H1 (cell line): ENCODE results near the gene DRAXIN. TPM values are rescaled to one million over a fixed set of nuclear protein-coding genes. Genes with fewer than 3 reads are reported as not detected.

ENCODE experiments used
- CTCF ChIA-PET: fragments of 300-600 bp; sonication (Branson Sonifier 250); formaldehyde crosslinking; loops from one replicate; lab custom pipeline; 2021; ENCODE audit not compliant: partially characterized antibody; lab: Charles Lee
- POLR2A ChIA-PET: fragments of 300-600 bp; sonication (Branson Sonifier 250); formaldehyde crosslinking; loops from one replicate; lab custom pipeline; 2021; ENCODE audit warnings: inconsistent platforms; ENCODE audit not compliant: partially characterized antibody; lab: Charles Lee
- DNase-seq, 2 experiments: peaks; one replicate each; pipeline versions ENCODE4 v3.0.0 to v3.0.0-alpha.2; 2010 to 2022; ENCODE audit warnings: low spot score in 2 of 2, low read depth in 1 of 2, mixed read lengths in 1 of 2
- FAIRE-seq: peaks from 2 replicates; lab custom pipeline; 2011; peaks lifted over from hg19 to GRCh38; lab: Jason Lieb, UNC
- H2AFZ ChIP-seq: 2 replicates; pipeline ENCODE4 v1.8.1; 2012; ENCODE audit warnings: low read length, inconsistent platforms
- H2AK5ac ChIP-seq: 2 replicates; pipeline ENCODE4 v1.6.1; 2013; ENCODE audit warnings: low read depth, low read length
- H2BK120ac ChIP-seq: replicated peaks from 2 replicates; pipeline ENCODE3; 2013; ENCODE audit warnings: low read depth, low read length, inconsistent platforms
- H2BK12ac ChIP-seq: 2 replicates; pipeline ENCODE4 v1.6.1; 2013; ENCODE audit warnings: low read depth, low read length
- H2BK15ac ChIP-seq: 2 replicates; pipeline ENCODE4 v1.6.1; 2013; ENCODE audit warnings: low read length
- H2BK20ac ChIP-seq: 2 replicates; pipeline ENCODE4 v1.6.1; 2013; ENCODE audit warnings: low read length
- H2BK5ac ChIP-seq: 2 replicates; pipeline ENCODE4 v1.6.1; 2013; ENCODE audit warnings: low read depth, low read length
- H3K14ac ChIP-seq: 2 replicates; pipeline ENCODE4 v1.6.1; 2013; ENCODE audit warnings: inconsistent platforms; ENCODE audit not compliant: insufficient read length
- H3K18ac ChIP-seq: 2 replicates; pipeline ENCODE4 v1.6.1; 2013; ENCODE audit warnings: low read length; ENCODE audit errors: extremely low read depth
- H3K23ac ChIP-seq: 2 replicates; pipeline ENCODE4 v1.6.1; 2013; ENCODE audit warnings: inconsistent platforms; ENCODE audit not compliant: insufficient read length
- H3K23me2 ChIP-seq: 2 replicates; pipeline ENCODE4 v1.6.1; 2013; ENCODE audit warnings: low read depth, low read length
- H3K27ac ChIP-seq: 2 replicates; pipeline ENCODE4 v1.6.1; 2011; ENCODE audit warnings: low read depth, low read length, inconsistent platforms
- H3K27me3 ChIP-seq, 4 experiments: replicated peaks in 1 of 4; 1 replicate in 1 of 4; 2 replicates in 3 of 4; pipeline versions ENCODE4 v1.6.1 to v1.8.1; 2011 to 2013; ENCODE audit warnings: low read length in 3 of 4, mild to moderate bottlenecking in 3 of 4, inconsistent platforms in 2 of 4, mixed read lengths in 2 of 4, moderate library complexity in 1 of 4; ENCODE audit not compliant: control insufficient read depth in 3 of 4, insufficient read depth in 3 of 4; ENCODE audit errors: extremely low read depth in 1 of 4
- H3K36me3 ChIP-seq, 4 experiments: 2 replicates each; pipeline versions ENCODE4 v1.6.1 to v1.8.1; 2011 to 2013; ENCODE audit warnings: mild to moderate bottlenecking in 4 of 4, low read length in 3 of 4, moderate library complexity in 2 of 4, control low read depth in 1 of 4, inconsistent platforms in 1 of 4; ENCODE audit not compliant: insufficient read depth in 4 of 4, control insufficient read depth in 2 of 4
- H3K4ac ChIP-seq: replicated peaks from 2 replicates; pipeline ENCODE3; 2013; ENCODE audit warnings: low read length, low read depth, mixed read lengths, inconsistent platforms; ENCODE audit not compliant: insufficient read length
- H3K4me1 ChIP-seq, 4 experiments: replicated peaks in 1 of 4; 1 replicate in 1 of 4; 2 replicates in 3 of 4; pipeline versions ENCODE4 v1.6.1 to v1.8.1; 2011 to 2013; ENCODE audit warnings: low read length in 3 of 4, inconsistent platforms in 2 of 4, mixed read lengths in 1 of 4; ENCODE audit not compliant: insufficient read depth in 4 of 4, control insufficient read depth in 3 of 4
- H3K4me2 ChIP-seq, 2 experiments: 2 replicates each; pipeline versions ENCODE4 v1.6.1 to v1.8.1; 2011 to 2013; ENCODE audit warnings: low read depth in 2 of 2, low read length in 2 of 2, control low read depth in 1 of 2, inconsistent platforms in 1 of 2, mild to moderate bottlenecking in 1 of 2; ENCODE audit not compliant: insufficient read depth in 1 of 2
- H3K4me3 ChIP-seq, 4 experiments: fragments of 200-600, 300-600 bp in 1 of 4; sonication (generic), shearing (Covaris generic), sonication (Bioruptor Twin) in 1 of 4; 2 replicates each; pipeline versions ENCODE4 v1.5.1 to v1.8.1; 2011 to 2016; ENCODE audit warnings: low read length in 4 of 4, low read depth in 3 of 4, control low read depth in 2 of 4, inconsistent platforms in 2 of 4, mild to moderate bottlenecking in 2 of 4, mixed read lengths in 1 of 4, moderate library complexity in 1 of 4; ENCODE audit not compliant: insufficient read depth in 2 of 4; ENCODE audit errors: extremely low read depth in 1 of 4
- H3K56ac ChIP-seq: replicated peaks from 2 replicates; pipeline ENCODE3; 2013; ENCODE audit warnings: low read depth, mild to moderate bottlenecking, mixed read lengths, low read length, inconsistent platforms; ENCODE audit not compliant: insufficient read length
- H3K79me1 ChIP-seq: 2 replicates; pipeline ENCODE4 v1.6.1; 2013; ENCODE audit warnings: low read depth, low read length, control low read depth
- H3K79me2 ChIP-seq, 2 experiments: 2 replicates each; pipeline versions ENCODE4 v1.6.1 to v1.8.1; 2012 to 2013; ENCODE audit warnings: low read length in 2 of 2, mild to moderate bottlenecking in 2 of 2, inconsistent platforms in 1 of 2; ENCODE audit not compliant: insufficient read depth in 2 of 2, control insufficient read depth in 1 of 2
- H3K9ac ChIP-seq, 4 experiments: replicated peaks in 1 of 4; 1 replicate in 1 of 4; 2 replicates in 3 of 4; pipeline versions ENCODE4 v1.6.1 to v1.8.1; 2011 to 2013; ENCODE audit warnings: low read depth in 3 of 4, low read length in 3 of 4, control low read depth in 2 of 4, mild to moderate bottlenecking in 2 of 4, moderate library complexity in 2 of 4, inconsistent platforms in 1 of 4; ENCODE audit errors: extremely low read depth in 1 of 4
- H3K9me3 ChIP-seq, 2 experiments: 2 replicates each; pipeline versions ENCODE4 v1.6.1 to v1.8.1; 2012 to 2013; ENCODE audit warnings: mild to moderate bottlenecking in 2 of 2, moderate library complexity in 2 of 2, control low read depth in 1 of 2, inconsistent platforms in 1 of 2, low read depth in 1 of 2, low read length in 1 of 2, mixed read lengths in 1 of 2; ENCODE audit not compliant: insufficient read depth in 2 of 2
- H4K20me1 ChIP-seq, 2 experiments: replicated peaks in 1 of 2; 2 replicates each; pipeline versions ENCODE3 to v1.8.1; 2011 to 2013; ENCODE audit warnings: inconsistent platforms in 2 of 2, low read length in 2 of 2, mild to moderate bottlenecking in 1 of 2; ENCODE audit not compliant: insufficient read depth in 2 of 2, control insufficient read depth in 1 of 2
- H4K5ac ChIP-seq: 2 replicates; pipeline ENCODE4 v1.6.1; 2013; ENCODE audit warnings: low read length, low read depth, mixed read lengths, inconsistent platforms; ENCODE audit not compliant: insufficient read length
- H4K8ac ChIP-seq: 2 replicates; pipeline ENCODE4 v1.8.0; 2013; ENCODE audit warnings: mild to moderate bottlenecking, moderate library complexity, low read length, inconsistent platforms; ENCODE audit not compliant: insufficient read depth; ENCODE audit errors: extremely low read depth
- H4K91ac ChIP-seq: replicated peaks from 2 replicates; pipeline ENCODE3; 2013; ENCODE audit warnings: low read length, mixed read lengths, inconsistent platforms; ENCODE audit not compliant: insufficient read length
- ATF2 ChIP-seq: IDR thresholded peaks from 2 replicates; pipeline ENCODE4 v1.6.1; 2012; ENCODE audit warnings: low read length, inconsistent platforms
- SIRT6 ChIP-seq: IDR thresholded peaks from one replicate; pipeline ENCODE4 v1.7.1; 2012; ENCODE audit warnings: low read length, inconsistent platforms
- WGBS, 2 experiments: shearing (Covaris generic) in 1 of 2; methylation state at CpG; one replicate each; pipeline versions ENCODE4 v1.1.6 to v1.1.7; 2013 to 2015; ENCODE audit warnings: low lambda C conversion rate in 2 of 2, mixed read lengths in 2 of 2, inconsistent platforms in 1 of 2, low coverage in 1 of 2, missing lambda C conversion rate in 1 of 2; ENCODE audit not compliant: insufficient replicate concordance in 2 of 2, insufficient coverage in 1 of 2, insufficient read length in 1 of 2; ENCODE audit errors: extremely low coverage in 1 of 2, missing lambda C conversion rate in 1 of 2; 5-methylcytosine and 5-hydroxymethylcytosine counted together
- polyA plus RNA-seq, 7 experiments: library from polyadenylated mRNA; depleted of rRNA in 3 of 7; stranded (reverse) in 5 of 7; unstranded in 2 of 7; fragments of >200 nt in 5 of 7; fragments of 200-250 nt in 2 of 7; gene quantifications; 1 replicate in 5 of 7; 2 replicates in 1 of 7; 4 replicates in 1 of 7; pipeline versions ENCODE4 v1.2.1 to v1.2.3, GENCODE V29; 2011 to 2013; ENCODE audit warnings: missing spikeins in 2 of 7, mixed read lengths in 2 of 7
- total RNA-seq: library from RNA; stranded (reverse); fragmentation: NEBNext Ultra II Directional; extraction: Animal tissue kit (Norgen Biotek cat#: 25700); gene quantifications from 2 replicates; pipeline ENCODE4 v1.2.1, GENCODE V29; 2021

DRAXIN gene
- total and polyA plus RNA-seq, 2 of the 8 experiments (the other 6 are each of a cell fraction or from before 2014, with no cell fraction given), result 4.6 to 17.6 TPM

- FAIRE-seq (no peak), DNase-seq (no peak)
- Histone ChIP-seq H4K8ac (no peak overlapping the region), H3K18ac (no peak overlapping the region), H2BK5ac (no peak overlapping the region), H3K56ac (no peak overlapping the region), H2BK12ac (no peak overlapping the region), H3K4ac (no peak overlapping the region), H2AFZ (no peak overlapping the region), H3K36me3 (peaks cover 43 to 88% (median 60%) of the 10 kb centered on the region in 4 experiments), H4K5ac (no peak overlapping the region), H3K79me1 (peaks cover 12% of the 10 kb centered on the region; the same call in 1 of the 2 replicates), H2BK15ac (no peak overlapping the region), H3K9ac (no peak overlapping the region), H3K27me3 (no peaks in the 10 kb centered on the region), H3K9me3 (no peaks in the 10 kb centered on the region), H4K91ac (no peak overlapping the region), H3K4me1 (no peaks in the 10 kb centered on the region; a peak in 2 of 7 replicates), H3K4me2 (no peak overlapping the region), H2BK20ac (no peak overlapping the region), H3K23ac (no peak overlapping the region), H4K20me1 (peaks cover 23 to 43% of the 10 kb centered on the region in 2 experiments), H2BK120ac (no peak overlapping the region), H3K27ac (no peak overlapping the region), H3K4me3 (no peak overlapping the region), H3K23me2 (peaks cover 2% of the 10 kb centered on the region; the same call in 1 of the 2 replicates), H3K79me2 (peaks cover 0 to 21% of the 10 kb centered on the region in 2 experiments; a peak in 2 of 4 replicates), H2AK5ac (no peak overlapping the region), H3K14ac (no peak overlapping the region)
- POLR2A ChIA-PET, result interaction anchor here (1.2 to 32.0 kb wide), 8 partner anchors 2 to 77 kb away, joined by 3 to 1025 read pairs (median 6); partner anchors contain the start of genes DRAXIN, FBXO6 and MAD2L2
- WGBS, 2 experiments, result 96% methylated on average over 10 of the region's 10 CpGs; no CpG with 5 or more reads in 1 of the 2 experiments
- CTCF ChIA-PET, result interaction anchor here (0.9 to 21.6 kb wide), 12 partner anchors 11 to 109 kb away, joined by 3 to 266 read pairs (median 6); partner anchors contain the start of genes DRAXIN and FBXO6
- no peak for TF ChIP-seq ATF2
- no peak for TF ChIP-seq SIRT6
Measured at GRCh38 chr1:11675325-11675724, 16.2 kb upstream of the DRAXIN start.
